Measurements from ENCODE around the gene CXorf66. TPM values are rescaled to one million over a fixed set of nuclear protein-coding genes. Genes with fewer than 3 reads are reported as not detected.

The CXorf66 gene
- total and polyA plus RNA-seq, 2 of the 8 experiments (the other 6 are each of a cell fraction or from before 2014, with no cell fraction given), result not detected

GRCh38 chrX:139945075-139945474 is 20.2 kb downstream of the CXorf66 start:
- Histone ChIP-seq H3K79me2 (ENCODE audit: control insufficient read depth in 1 of 2, insufficient read depth in 2 of 2, low read length in 2 of 2) (no peaks in the 10 kb centered on the region), H2AFZ (ENCODE audit: low read length) (no peak overlapping the region), H3K36me3 (ENCODE audit: control insufficient read depth in 2 of 4, insufficient read depth in 4 of 4, low read length in 3 of 4) (no peaks in the 10 kb centered on the region), H4K91ac (replicated peaks; ENCODE audit: insufficient read length, low read length) (no peak overlapping the region), H3K56ac (replicated peaks; ENCODE audit: insufficient read length, low read depth, low read length) (no peak overlapping the region), H3K18ac (ENCODE audit: extremely low read depth, low read length) (no peak overlapping the region), H3K79me1 (ENCODE audit: low read depth, low read length) (no peaks in the 10 kb centered on the region), H4K5ac (ENCODE audit: insufficient read length, low read depth, low read length) (no peak overlapping the region), H3K27ac (ENCODE audit: low read depth, low read length) (no peak overlapping the region), H3K4me2 (ENCODE audit: insufficient read depth in 1 of 2, low read depth in 2 of 2, low read length in 2 of 2) (no peak overlapping the region), H4K20me1 (replicated peaks in 1 of 2; ENCODE audit: control insufficient read depth in 1 of 2, insufficient read depth in 2 of 2, low read length in 2 of 2) (no peaks in the 10 kb centered on the region), H2BK20ac (ENCODE audit: low read length) (no peak overlapping the region), H3K23ac (ENCODE audit: insufficient read length) (no peak overlapping the region), H2BK15ac (ENCODE audit: low read length) (no peak overlapping the region), H3K4me3 (ENCODE audit: extremely low read depth in 1 of 4, insufficient read depth in 2 of 4, low read depth in 3 of 4, low read length in 4 of 4) (no peak overlapping the region), H3K4ac (replicated peaks; ENCODE audit: insufficient read length, low read depth, low read length) (no peak overlapping the region), H2BK12ac (ENCODE audit: low read depth, low read length) (no peak overlapping the region), H3K9me3 (ENCODE audit: insufficient read depth in 2 of 2, low read depth in 1 of 2, low read length in 1 of 2) (no peaks in the 10 kb centered on the region), H2BK5ac (ENCODE audit: low read depth, low read length) (no peak overlapping the region), H3K9ac (replicated peaks in 1 of 4; ENCODE audit: extremely low read depth in 1 of 4, low read depth in 3 of 4, low read length in 3 of 4) (no peak overlapping the region), H2AK5ac (ENCODE audit: low read depth, low read length) (no peak overlapping the region), H3K4me1 (replicated peaks in 1 of 4; ENCODE audit: control insufficient read depth in 3 of 4, insufficient read depth in 4 of 4, low read length in 3 of 4) (no peaks in the 10 kb centered on the region), H3K23me2 (ENCODE audit: low read depth, low read length) (no peaks in the 10 kb centered on the region), H2BK120ac (replicated peaks; ENCODE audit: low read depth, low read length) (no peak overlapping the region), H3K27me3 (replicated peaks in 1 of 4; ENCODE audit: control insufficient read depth in 3 of 4, extremely low read depth in 1 of 4, insufficient read depth in 3 of 4, low read length in 3 of 4) (no peaks in the 10 kb centered on the region), H4K8ac (ENCODE audit: extremely low read depth, insufficient read depth, low read length) (no peak overlapping the region), H3K14ac (ENCODE audit: insufficient read length) (no peak overlapping the region)
- POLR2A ChIA-PET (ENCODE audit: partially characterized antibody), result interaction anchor here (0.9 to 1.1 kb wide), 2 partner anchors 11 to 14 kb away, joined by 3 to 4 read pairs; no protein-coding TSS in a partner anchor
- CTCF ChIA-PET (ENCODE audit: partially characterized antibody), result interaction anchor here (0.7 to 1.0 kb wide), 2 partner anchors 54 to 83 kb away, joined by 3 read pairs; no protein-coding TSS in a partner anchor
- DNase-seq (ENCODE audit: low read depth in 1 of 2, low spot score in 2 of 2) (no peak), FAIRE-seq (no peak)
- 95% methylated on average over 3 of the region's 3 CpGs; no CpG with 5 or more reads in 1 of the 2 experiments for WGBS, 2 experiments (ENCODE audit: extremely low coverage in 1 of 2, insufficient coverage in 1 of 2, insufficient read length in 1 of 2, insufficient replicate concordance in 2 of 2, low coverage in 1 of 2, low lambda C conversion rate in 2 of 2, missing lambda C conversion rate in 1 of 2)
- no peak for TF ChIP-seq USF2 (IDR thresholded peaks at IDR 0.05; ENCODE audit: low read length)
- TF ChIP-seq EGR1 (IDR thresholded peaks at IDR 0.05; ENCODE audit: borderline replicate concordance, low read depth, low read length), result no peak
- TF ChIP-seq CTBP2 (IDR thresholded peaks at IDR 0.05; ENCODE audit: borderline replicate concordance, insufficient read depth, insufficient read length, low read length), result no peak
- no peak for TF ChIP-seq SP2 (IDR thresholded peaks at IDR 0.05; ENCODE audit: low read length)
- no peak for TF ChIP-seq SAP30 (IDR thresholded peaks at IDR 0.05; ENCODE audit: insufficient read depth, insufficient replicate concordance, low read length)
- TF ChIP-seq GTF2F1 (IDR thresholded peaks at IDR 0.05; ENCODE audit: borderline replicate concordance, low read depth, low read length), result no peak
- TF ChIP-seq SUZ12 (IDR thresholded peaks at IDR 0.05; ENCODE audit: low read length), result no peak
- no peak for TF ChIP-seq ASH2L (IDR thresholded peaks at IDR 0.05; ENCODE audit: low read length)
- no peak for TF ChIP-seq HDAC6 (IDR thresholded peaks at IDR 0.05; ENCODE audit: low read depth, low read length)
- TF ChIP-seq CREB1 (IDR thresholded peaks at IDR 0.05), result no peak
- no peak for TF ChIP-seq TCF12 (IDR thresholded peaks at IDR 0.05; ENCODE audit: low read depth, low read length)
- TF ChIP-seq, protein P1, sequence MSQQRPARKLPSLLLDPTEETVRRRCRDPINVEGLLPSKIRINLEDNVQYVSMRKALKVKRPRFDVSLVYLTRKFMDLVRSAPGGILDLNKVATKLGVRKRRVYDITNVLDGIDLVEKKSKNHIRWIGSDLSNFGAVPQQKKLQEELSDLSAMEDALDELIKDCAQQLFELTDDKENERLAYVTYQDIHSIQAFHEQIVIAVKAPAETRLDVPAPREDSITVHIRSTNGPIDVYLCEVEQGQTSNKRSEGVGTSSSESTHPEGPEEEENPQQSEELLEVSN (IDR thresholded peaks at IDR 0.05), result no peak
- TF ChIP-seq ZNF274 (IDR thresholded peaks at IDR 0.05; ENCODE audit: borderline replicate concordance, extremely low read depth, low read length), result no peak

All from H1 (cell line).